HL-60/S4 treated with retinoic acid at 250 ng/mL for 4 days and 3 days (cell line): ENCODE results near the gene PRICKLE2.

Experiments used
- in situ Hi-C: fragments of 300-500 bp; cut with MboI; formaldehyde crosslinking; loops from 2 replicates; pipeline ENCODE4 v1.7.0; 2022; ENCODE audit warnings: low sequenced_read_pairs

Gene PRICKLE2

DNA sequence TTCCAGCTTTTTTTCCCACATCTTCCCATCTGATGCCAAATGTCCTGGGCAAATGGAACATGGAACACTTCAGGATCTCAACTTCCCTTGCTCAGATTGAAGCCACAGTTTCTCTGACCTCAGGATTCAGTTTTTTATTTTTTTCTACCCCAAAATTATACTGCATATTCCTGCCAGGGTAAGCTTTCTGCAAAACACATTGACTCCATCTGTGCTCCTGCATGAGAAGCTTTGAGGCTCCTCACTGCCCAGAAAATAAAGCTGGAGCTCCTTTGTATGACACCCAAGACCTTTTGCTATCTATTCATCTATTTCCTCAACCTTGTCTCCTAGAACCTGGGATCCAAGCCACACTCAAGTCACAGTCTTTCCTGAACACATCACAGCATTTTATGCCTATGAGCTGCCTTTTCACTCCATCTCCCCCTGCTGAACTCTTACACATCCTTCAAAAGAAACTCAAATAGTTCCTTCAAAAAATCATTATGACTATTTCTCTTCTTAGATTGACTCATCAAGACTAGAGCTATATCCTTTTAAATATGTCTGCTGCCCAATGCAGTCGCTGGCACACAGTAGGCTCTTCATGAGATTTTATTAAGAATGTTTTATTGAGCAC lies 144.5 kb downstream of the PRICKLE2 start:
- in situ Hi-C loops = no loop called here

DNA sequence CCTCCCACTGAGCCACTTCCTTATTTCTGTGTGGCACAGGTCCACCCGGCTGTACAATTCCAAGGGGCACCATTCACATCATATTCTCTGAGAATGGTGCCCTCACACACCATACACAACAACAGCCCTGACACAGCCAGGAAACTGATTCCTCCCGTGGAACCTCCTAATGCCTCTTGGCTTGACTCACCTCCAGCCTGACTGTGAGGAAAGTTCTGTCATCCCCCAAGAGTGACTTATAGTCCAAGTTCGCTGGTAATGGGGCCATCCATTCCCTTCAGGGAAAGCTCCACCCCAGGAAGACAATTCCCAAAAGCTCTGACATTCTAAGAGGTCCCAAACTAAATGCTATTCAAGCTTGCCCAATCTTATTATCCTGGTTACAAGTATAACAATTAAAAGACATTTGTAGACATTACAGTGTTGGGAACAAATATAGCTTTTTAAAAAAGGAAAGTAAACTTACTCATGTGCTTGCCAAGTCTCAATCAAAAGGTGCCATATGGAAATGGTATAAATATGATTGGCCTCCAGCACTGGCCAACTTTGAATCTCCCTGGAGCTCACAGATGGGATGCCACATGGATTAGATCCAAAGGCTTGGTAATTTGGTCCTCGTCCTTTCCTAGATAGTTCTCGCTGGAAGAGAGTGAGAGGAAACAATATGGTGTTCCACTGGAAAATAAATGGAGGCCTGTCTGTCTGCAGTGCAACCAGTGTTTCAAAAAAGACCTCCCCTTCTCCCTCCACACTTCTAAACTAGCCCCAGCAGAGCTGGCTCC lies 145.7 kb downstream of the PRICKLE2 start:
- in situ Hi-C loops = no loop called here

DNA sequence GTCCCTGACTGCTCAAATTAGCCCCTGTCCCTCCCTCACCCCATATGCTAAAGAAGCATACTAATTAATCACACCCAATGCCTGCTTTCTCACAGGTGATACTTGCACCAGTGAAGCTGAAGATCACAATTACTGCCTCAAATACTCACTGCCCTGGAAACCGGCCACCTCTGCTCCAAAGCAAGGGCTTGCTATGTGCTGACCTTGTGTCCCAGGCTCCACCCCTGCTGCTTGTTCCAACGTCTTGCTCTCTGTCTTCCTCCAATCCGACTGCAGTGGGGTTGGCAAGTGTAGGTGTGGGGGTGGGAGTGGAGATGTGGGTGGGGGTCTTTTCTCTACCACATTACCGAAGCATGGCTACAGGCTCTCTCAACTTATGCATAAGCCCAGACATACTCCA lies 146.3 kb downstream of the PRICKLE2 start:
- in situ Hi-C loops = no loop called here

DNA sequence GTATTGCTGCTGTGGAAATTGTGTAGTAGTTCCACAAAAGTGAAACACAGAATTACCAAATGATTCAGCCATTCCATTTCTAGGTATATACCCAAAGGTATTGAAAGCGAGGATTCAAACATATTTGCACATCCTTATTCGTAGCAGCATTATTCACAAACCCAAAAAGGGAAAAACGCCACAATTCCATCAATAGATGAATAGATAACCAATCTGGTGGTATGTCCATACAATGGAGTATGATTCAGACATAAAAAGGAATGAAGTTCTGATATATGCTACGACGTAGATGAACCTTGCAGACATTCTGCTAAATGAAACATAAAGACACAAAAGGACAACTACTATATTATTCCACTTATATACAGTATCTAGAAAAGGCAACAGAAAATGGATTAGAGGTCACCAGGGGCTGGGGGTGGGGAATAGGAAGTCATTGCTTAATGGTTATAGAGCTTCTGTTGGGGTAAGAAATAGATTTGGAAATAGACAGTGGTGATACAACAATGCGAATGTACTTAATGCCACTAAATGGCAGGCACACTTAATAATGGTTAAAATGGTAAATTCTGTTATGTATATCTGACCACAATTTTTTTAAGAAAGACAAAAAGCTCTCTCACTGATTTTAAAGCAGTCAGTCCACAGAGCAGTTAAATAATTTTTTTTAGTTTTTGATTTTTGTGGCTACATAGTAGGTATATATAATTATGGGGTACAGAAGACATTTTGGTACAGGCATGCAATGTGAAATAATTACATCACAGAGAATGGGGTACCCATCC lies 150.2 kb downstream of the PRICKLE2 start:
- in situ Hi-C loops = no loop called here

DNA sequence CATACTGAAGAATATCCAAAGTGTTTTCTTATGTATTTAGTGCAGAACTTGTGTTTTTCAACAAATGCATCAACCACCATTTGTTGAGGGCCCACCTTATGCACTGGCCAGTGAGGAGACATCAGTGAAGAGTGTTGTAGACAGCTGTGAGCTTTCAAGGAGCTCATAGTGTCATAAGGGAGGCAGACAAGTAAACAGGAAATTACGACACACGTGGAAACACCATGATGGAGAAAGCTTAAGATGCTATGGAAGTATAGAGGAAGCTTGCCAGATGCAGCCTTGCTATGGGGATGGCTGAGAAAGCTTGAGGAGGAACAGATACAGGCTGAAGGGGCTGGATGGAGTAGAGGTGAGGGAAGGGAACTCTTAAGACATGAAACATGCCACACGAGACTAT lies 151.2 kb downstream of the PRICKLE2 start:
- in situ Hi-C loops = no loop called here

DNA sequence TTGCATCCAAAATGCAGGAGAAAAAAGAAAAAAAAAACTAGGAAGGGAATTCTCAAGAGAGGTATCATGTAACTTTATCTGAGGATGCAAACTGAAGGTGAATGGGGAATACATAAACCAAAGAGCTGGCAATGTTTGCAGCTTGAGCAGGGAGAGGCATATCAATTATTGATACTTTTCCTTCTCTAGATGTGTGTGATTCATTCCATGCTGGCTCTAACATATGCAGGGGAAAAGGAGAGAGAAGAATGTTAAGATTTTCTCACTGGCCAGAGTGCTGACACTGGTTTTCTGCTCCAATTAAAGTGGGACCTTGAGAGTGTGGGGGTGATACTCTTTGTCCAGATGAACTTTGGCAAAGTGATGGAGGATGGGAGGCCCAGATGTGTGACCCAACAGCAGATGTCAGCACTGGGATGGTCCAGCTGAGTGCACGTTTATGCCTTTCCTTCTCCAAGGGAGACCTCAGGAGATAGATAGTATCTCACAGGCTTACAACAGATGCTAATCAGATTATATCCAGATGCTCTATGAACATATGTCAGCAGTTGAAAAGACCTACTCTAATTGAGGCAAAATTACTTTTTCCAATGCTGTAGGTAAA lies 152.0 kb downstream of the PRICKLE2 start:
- in situ Hi-C loops = no loop called here

DNA sequence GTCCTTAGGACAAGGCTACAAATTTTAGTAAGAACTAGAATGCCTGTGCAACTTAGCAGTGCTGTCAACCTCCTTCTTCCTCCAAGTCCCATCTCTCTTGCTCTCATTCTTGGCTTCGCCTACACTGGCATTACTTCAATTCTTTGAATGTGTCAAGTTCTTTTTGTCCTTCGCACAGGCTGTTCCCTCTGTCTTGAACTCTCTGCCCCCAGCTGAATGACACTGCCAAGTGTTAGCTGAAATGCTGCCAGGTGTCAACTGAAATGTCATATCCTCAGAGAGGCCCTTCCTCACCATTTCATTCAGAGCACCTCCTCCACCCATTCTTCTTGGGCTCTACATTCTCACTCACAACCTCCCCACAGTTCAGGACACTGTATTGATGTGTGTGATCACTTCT lies 153.1 kb downstream of the PRICKLE2 start:
- in situ Hi-C loops = no loop called here

DNA sequence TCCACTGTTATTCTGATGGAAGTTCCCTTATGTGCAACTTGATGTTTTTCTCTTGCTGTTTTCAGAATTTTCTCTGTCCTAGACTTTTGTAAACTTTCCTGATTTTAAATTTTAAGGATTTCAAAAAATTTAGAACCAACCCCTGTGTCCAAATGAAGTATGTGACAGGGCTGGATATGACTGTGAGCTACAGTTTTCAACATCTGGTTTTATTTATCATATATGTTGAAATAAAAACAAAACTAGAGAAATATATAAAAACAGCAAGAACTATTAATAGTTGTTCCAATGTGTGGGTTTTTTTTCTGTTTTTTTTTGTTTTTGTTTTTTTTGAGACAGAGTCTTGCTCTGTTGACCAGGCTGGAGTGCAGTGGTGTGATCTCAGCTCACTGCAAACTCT lies 154.6 kb downstream of the PRICKLE2 start:
- in situ Hi-C loops = no loop called here

DNA sequence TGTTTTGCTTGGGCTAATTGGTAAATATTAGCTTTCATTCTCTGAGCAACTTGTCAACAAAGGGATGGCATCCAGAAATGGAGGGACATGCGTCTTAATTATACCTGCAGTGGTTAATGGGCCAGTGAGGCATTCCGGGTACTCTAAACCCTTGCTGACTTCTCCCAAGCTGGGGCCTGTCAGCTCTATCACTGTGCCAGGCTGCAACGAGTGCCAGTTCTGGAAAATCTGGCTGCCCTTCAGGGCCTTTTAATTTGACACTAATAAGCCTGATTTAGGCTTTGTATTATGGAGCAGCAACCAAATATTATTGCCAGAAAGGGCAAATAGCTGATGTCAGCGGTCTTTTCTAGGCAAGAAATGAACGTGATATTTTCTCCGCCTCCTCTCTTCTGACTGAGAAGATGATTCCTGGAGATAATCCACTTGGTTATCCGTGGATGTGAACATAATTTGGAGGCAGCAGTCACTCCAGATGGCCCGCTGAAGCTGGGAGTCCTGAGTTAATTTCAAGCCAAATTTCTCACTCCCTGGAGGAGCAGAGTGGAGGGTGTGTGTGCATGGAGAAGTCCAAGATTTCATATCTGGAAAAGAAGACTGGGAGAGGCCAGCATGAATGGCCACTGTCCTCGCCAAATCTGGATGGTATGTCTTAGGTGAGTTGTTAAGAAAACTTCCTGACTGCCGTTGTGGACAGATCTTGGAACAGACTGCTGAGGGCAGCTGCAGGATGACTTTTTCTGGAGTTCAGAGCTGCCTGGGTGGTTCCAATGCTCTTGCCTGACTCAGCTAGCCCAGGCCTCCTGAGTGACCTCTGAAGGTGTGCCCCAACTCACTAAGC lies 157.5 kb downstream of the PRICKLE2 start:
- in situ Hi-C loops = no loop called here

DNA sequence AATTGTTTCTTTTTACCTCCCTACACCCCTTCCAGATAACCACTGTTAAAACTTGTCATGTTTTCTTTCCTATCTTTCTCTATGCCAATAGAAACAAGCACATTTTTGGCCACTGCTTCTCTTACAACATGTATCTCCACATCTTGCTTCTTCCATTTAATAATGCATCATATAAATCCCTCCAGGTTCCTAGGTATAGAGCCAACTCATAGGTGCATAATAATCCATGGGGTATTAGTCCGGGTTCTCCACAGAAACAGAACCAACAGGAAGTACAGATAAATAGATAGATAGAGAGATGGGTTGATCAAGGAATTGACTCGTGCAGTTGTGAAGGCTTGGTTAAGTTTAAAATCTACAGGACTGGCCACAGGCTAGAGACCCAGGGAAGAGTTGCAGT lies 160.5 kb downstream of the PRICKLE2 start:
- in situ Hi-C loops = no loop called here

DNA sequence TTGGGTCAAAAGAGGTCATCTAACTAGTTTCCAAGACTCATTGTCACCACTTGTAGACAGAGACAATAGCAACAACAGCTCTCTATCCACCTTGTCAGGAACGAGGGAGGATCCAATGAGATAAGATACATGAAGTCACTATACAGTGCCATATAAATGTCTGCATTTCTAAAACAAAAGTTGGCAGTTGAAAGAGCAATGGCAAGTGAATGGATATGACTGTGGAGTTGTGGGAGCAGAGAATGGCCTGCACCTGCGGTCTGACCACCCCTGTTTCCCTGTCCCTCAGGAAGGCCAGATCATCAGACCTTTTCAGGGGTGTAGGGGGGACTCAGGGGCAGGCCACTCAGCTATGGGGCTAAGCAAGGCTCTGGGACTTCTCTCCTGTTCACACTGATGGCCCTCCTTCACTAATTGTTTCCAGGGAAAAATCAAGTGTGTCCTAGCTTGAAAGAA lies 161.3 kb downstream of the PRICKLE2 start:
- in situ Hi-C loops = no loop called here

DNA sequence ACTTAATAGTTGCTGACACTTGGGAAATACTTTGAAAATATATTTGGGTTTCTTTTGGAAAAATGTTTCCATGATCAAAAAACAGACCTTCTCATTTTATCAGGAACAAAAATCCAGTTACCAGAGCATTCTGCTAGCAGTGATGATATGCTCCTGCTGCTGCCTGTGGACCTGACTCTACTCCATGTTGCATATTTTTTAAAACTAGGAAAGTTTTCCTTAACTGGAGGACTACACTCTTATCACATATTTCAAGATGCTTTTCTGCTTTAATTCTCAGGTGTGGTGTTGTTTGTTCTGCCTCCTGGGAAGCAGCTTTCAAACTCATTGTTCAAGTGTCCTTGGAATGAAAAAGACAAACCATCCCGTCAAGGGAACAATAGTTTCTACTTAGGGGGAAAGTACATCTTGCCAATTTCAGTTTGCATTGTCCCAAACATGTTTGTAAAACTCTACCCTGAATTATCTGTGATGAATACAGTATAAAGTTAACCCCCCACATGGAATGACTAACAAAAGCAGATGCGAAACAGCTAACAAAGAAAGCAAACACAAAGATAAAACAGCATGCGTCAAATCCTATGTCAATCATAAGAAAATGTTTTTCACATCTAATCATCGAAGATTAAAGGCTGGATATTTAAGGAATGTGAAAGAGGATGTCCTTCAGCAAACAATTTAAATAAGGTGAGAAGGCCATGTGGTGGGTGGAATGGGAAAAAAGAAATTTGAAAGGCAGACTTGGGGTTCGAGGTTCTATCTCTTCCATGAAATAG lies 161.9 kb downstream of the PRICKLE2 start:
- in situ Hi-C loops = no loop called here

DNA sequence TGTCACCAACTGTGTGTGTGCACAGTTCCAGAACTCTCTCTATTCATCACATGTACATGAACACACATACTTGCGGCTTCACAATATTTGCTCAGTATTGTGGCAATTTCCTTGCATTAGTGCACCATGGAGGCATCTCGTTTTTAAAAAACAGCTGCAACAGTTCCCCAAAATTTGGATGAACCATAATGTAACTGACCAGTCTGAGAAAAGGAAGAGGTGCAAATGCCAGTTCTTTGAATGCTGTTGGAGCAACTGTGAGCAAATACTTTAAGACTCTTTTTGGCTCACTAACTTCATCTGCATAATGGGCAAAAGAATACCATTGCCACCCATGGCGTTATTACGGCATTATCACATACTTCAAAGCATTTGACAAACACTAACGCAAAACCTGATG lies 163.6 kb downstream of the PRICKLE2 start:
- in situ Hi-C loops = no loop called here

DNA sequence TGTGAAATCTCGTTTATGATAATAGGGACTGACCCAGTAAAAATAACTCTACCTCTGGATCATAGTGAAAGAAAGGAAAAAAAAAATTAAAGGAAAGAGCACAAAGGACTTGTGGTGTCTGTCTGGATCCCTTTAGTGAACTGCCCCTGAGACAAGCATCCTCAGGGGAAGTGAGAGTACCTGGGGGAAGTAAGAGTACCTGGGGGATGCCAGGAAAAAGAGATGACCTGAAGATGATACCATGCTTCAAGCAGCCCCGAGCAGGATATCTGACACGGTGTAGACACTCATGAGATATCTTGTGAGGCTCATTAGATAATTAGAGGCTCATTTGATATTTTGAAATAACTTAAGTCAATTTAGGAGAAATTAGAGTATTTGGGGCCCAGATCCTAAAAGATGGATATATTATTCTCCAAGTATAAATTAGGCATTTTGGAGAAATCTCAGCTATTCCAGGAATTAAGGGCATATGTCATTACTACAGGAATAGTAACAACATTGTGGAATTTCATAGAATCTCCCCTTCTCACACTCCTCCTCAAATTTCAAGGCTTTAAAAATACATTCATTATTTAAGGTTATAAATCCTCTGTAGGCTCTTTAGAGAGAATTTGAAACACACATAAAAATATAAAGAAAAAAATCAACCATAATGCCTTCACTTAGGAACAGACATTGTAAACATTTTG lies 165.6 kb downstream of the PRICKLE2 start:
- in situ Hi-C loops = no loop called here

DNA sequence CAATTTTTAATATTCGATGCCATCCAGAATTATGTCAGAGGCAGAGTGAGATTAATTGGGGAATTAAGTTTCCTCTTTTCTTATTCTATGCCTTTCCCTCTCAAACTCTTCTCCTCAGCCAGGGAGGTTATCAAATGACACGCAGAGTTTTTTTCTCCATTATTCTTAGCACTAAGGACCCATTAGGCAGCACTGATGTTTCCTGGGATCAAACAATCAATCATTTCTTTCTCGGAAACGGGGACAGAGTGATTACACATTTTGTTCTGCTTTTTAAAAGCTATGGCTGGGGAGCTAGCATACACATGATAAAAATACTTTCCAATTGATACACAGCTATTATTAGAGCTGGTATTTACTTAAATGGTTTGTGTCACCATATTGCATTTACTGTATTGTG lies 166.7 kb downstream of the PRICKLE2 start:
- in situ Hi-C loops = no loop called here

DNA sequence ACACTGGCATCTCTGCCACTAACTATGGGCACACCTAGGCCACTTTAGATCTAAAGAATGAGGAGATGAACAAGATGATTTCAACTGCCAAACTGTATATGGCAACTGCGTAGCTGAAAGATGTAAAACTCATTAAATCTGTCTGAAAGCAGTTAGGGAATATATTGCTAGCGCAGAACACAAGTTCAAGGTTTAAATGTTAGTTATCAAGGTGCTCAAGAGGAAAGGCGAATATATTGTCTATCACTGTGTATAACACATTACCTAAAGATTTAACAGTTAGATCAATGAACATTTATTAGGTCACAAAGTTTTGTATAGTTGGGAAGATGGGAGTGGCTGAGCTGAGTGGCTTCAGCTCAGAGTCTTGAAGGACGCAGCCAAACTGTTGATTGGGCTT lies 168.0 kb downstream of the PRICKLE2 start:
- in situ Hi-C loops = no loop called here

DNA sequence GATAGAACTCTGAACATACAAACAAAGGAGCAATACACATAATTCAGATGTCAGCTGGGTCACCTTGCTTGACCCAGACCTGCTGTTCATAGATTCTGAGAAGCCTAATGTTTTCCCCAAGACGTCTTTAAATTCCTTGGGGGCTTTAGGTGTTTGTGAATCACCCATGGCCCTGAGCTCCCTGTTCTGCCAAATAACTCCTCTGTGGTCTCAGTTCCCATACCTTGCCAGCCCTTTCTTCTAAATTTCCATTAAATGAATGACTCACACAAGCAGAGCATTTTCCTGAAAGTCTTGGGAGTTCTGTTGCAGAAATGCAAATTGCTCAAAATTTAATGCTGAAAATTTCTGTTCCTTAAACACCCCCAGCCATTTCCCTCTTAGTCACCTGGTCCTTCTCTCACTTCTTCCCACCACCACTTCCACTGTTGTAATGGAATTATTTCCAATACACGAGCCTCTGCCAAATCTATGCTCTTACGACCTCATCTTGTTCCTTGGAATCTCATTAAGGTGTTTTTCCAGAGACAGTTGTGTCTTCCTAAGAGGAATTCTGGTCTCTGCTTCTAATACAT lies 168.6 kb downstream of the PRICKLE2 start:
- in situ Hi-C loops = no loop called here

DNA sequence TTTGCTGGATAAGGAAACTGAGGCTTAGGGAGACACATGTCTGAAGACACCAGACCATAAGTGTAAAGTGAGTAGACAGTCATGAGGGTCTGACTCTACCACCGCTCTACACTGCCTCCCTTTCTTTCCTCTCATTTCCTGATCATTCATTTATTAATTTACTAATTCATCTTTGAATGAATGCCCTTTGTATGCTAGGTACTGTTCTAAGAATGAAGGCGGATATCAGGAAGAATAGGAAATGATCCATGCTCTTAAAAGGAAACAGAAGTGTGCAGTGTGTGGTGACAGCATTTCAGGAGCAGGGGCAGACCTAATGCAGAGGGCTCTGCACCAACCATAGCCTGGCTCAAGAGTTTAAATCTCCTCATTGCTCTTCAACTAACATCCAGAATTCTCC lies 170.2 kb downstream of the PRICKLE2 start:
- in situ Hi-C loops = no loop called here

DNA sequence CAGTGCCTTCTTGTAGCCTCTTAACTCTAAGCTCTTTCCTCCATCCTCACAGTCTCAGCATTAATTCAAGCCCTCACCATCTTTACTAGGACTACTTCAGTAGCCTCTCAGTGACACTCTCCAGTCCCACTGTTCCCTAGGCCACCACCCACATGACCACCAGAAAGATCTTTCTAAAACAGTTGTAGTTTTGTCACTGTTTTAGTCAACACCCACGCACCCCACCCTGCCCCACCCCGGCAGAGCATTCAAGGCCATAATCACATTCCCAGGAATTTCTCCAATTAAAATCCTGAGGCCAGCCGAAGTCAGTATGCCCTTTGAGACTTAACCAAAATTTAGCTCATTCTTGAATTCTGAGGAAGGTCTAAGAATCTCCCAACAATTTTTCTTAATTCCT lies 170.8 kb downstream of the PRICKLE2 start:
- in situ Hi-C loops = no loop called here
